HepG2 (cell line): ENCODE measurements around the gene LENG1. TPM values are rescaled to one million over a fixed set of nuclear protein-coding genes. Genes with fewer than 3 reads are reported as not detected.

Experiments used
- ATAC-seq: fragments of 200-7000 bp; cut with Tn5 transposase; 3 replicates; pipeline ENCODE4 v1.9.1; 2020; ENCODE audit warnings: mild to moderate bottlenecking, moderate library complexity
- Bru-seq: library from RNA; stranded (reverse); fragments of 400-500 nt; gene quantifications from one replicate; lab custom pipeline; 2021; lab: Mats Ljungman, UMichigan
- BruChase-seq, 2 experiments: library from RNA; stranded (reverse); fragments of 400-500 nt; gene quantifications; one replicate each; lab custom pipeline; 2021; lab: Mats Ljungman, UMichigan
- BruUV-seq: library from RNA; stranded (reverse); fragments of 400-500 nt; replicated peaks from 2 replicates; lab custom pipeline; 2021; lab: Mats Ljungman, UMichigan
- CTCF ChIA-PET: fragments of 300-600 bp; formaldehyde crosslinking; extraction: SDS; loops from one replicate; lab custom pipeline; 2021; ENCODE audit warnings: low total read pairs, inconsistent platforms, low intra/inter-chr PET ratio; lab: Yijun Ruan, JAX
- POLR2A ChIA-PET: fragments of 350-600 bp; sonication (Branson Sonifier 250); formaldehyde crosslinking; loops from one replicate; lab custom pipeline; 2020; ENCODE audit warnings: antibody characterized with exemption, inconsistent platforms; lab: Yijun Ruan, JAX
- DNase-seq: peaks from one replicate; pipeline ENCODE4 v3.0.0-alpha.2; 2015; ENCODE audit warnings: low spot score
- FAIRE-seq: peaks from 3 replicates; lab custom pipeline; 2011; peaks lifted over from hg19 to GRCh38; lab: Jason Lieb, UNC
- H2AFZ ChIP-seq: one replicate; pipeline ENCODE4 v1.6.1; 2011; ENCODE audit warnings: low read length, inconsistent platforms
- H3K27ac ChIP-seq: fragments of 300-600 bp; 3 replicates; pipeline ENCODE4 v1.8.0; 2011; ENCODE audit warnings: mixed run types, mild to moderate bottlenecking, mixed read lengths, low read length, inconsistent platforms; ENCODE audit not compliant: insufficient read depth; ENCODE audit errors: extremely low read length
- H3K27me3 ChIP-seq, 2 experiments: fragments of 200-600 bp in 1 of 2; 2 replicates in 1 of 2; 3 replicates in 1 of 2; pipeline versions ENCODE4 v1.6.0 to v1.8.0; 2011; ENCODE audit warnings: low read length in 2 of 2, mild to moderate bottlenecking in 2 of 2, moderate library complexity in 2 of 2, inconsistent platforms in 1 of 2; ENCODE audit not compliant: insufficient read depth in 2 of 2, control insufficient read depth in 1 of 2
- H3K36me3 ChIP-seq, 2 experiments: fragments of 200-600 bp in 1 of 2; replicated peaks in 1 of 2; 2 replicates in 1 of 2; 3 replicates in 1 of 2; pipeline versions ENCODE4 v1.5.1 to v1.8.0; 2011; ENCODE audit warnings: low read length in 2 of 2, inconsistent platforms in 1 of 2; ENCODE audit not compliant: insufficient read depth in 2 of 2, control insufficient read depth in 1 of 2
- H3K4me1 ChIP-seq: 2 replicates; pipeline ENCODE4 v1.5.1; 2012; ENCODE audit warnings: low read length, inconsistent platforms; ENCODE audit not compliant: insufficient read depth
- H3K4me2 ChIP-seq: 2 replicates; pipeline ENCODE4 v1.6.0; 2011; ENCODE audit warnings: low read depth, low read length, inconsistent platforms
- H3K4me3 ChIP-seq, 3 experiments: fragments of 200-600 bp in 1 of 3; sonication (generic), shearing (Covaris generic) in 1 of 3; replicated peaks in 1 of 3; 2 replicates each; pipeline ENCODE4 v1.5.1; 2011 to 2016; ENCODE audit warnings: low read length in 3 of 3, inconsistent platforms in 2 of 3, low read depth in 2 of 3, mild to moderate bottlenecking in 2 of 3, control low read depth in 1 of 3, mixed read lengths in 1 of 3; ENCODE audit not compliant: insufficient read depth in 1 of 3
- H3K79me2 ChIP-seq: one replicate; pipeline ENCODE4 v1.6.1; 2011; ENCODE audit warnings: low read length, inconsistent platforms; ENCODE audit not compliant: insufficient read depth
- H3K9ac ChIP-seq: 2 replicates; pipeline ENCODE4 v1.6.0; 2011; ENCODE audit warnings: mild to moderate bottlenecking, low read depth, low read length, inconsistent platforms; ENCODE audit not compliant: insufficient read depth
- H3K9me3 ChIP-seq: 2 replicates; pipeline ENCODE4 v1.5.1; 2012; ENCODE audit warnings: mild to moderate bottlenecking, low read length
- H4K20me1 ChIP-seq: 2 replicates; pipeline ENCODE4 v1.6.0; 2011; ENCODE audit warnings: inconsistent platforms, mild to moderate bottlenecking, low read length, moderate library complexity; ENCODE audit not compliant: insufficient read depth
- BCL6 ChIP-seq: IDR thresholded peaks from 2 replicates; pipeline ENCODE4 v1.6.1; 2016; ENCODE audit warnings: missing genetic modification reagents, missing compliant biosample characterization
- ESRRA ChIP-seq: sonication (generic); formaldehyde crosslinking; IDR thresholded peaks from 2 replicates; pipeline ENCODE4 v1.5.1; 2020; ENCODE audit warnings: mild to moderate bottlenecking, low read depth, missing genetic modification reagents
- RXRB ChIP-seq: IDR thresholded peaks from 2 replicates; pipeline ENCODE4 v1.6.1; 2016; ENCODE audit warnings: borderline replicate concordance, missing genetic modification reagents, missing compliant biosample characterization
- YEATS2 ChIP-seq: sonication (generic); formaldehyde crosslinking; IDR thresholded peaks from 2 replicates; pipeline ENCODE4 v1.4.0; 2020; ENCODE audit warnings: missing genetic modification reagents, borderline replicate concordance
- ZNF441 ChIP-seq: sonication (generic); formaldehyde crosslinking; IDR thresholded peaks from 2 replicates; pipeline ENCODE4 v1.7.0; 2021; ENCODE audit warnings: missing genetic modification reagents, borderline replicate concordance
- ZNF780A ChIP-seq: sonication (generic); formaldehyde crosslinking; IDR thresholded peaks from 2 replicates; pipeline ENCODE4 v1.8.0; 2022; ENCODE audit warnings: mild to moderate bottlenecking, missing genetic modification reagents, moderate library complexity
- ZNF879 ChIP-seq: sonication (generic); formaldehyde crosslinking; IDR thresholded peaks from 2 replicates; pipeline ENCODE4 v1.8.1; 2023; ENCODE audit warnings: missing genetic modification reagents
- WGBS: methylation state at CpG from one replicate; pipeline ENCODE4 v1.1.6; 2017; ENCODE audit warnings: low lambda C conversion rate; 5-methylcytosine and 5-hydroxymethylcytosine counted together
- in situ Hi-C: cut with HindIII; loops from 2 replicates; pipeline ENCODE4 v1.10.0; 2017; ENCODE audit warnings: low pct_unique_long_range_greater_than_20kb; ENCODE audit not compliant: extremely low pct_ligation_motif_present
- intact Hi-C: fragments of 100-400 bp; cut with micrococcal nuclease; formaldehyde crosslinking; loops from one replicate; pipeline ENCODE4 v1.10.0; 2022; ENCODE audit not compliant: unreplicated experiment
- long read RNA-seq, 2 experiments: library from RNA in 1 of 2; library from polyadenylated mRNA in 1 of 2; stranded (forward) in 1 of 2; unstranded in 1 of 2; transcript quantifications; one replicate each; pipeline ENCODE4 v2.0.0, GENCODE V29; 2019 to 2022
- polyA minus RNA-seq, 3 experiments: library from RNA; depleted of rRNA, polyadenylated mRNA; stranded (reverse); fragments of >200 nt; gene quantifications; 2 replicates each; pipeline ENCODE4 v1.2.3, GENCODE V29; 2011; ENCODE audit warnings: low replicate concordance in 1 of 3
- polyA plus RNA-seq, 8 experiments: library from polyadenylated mRNA; depleted of rRNA in 3 of 8; stranded (reverse) in 7 of 8; unstranded in 1 of 8; fragments of >200 nt; fragmentation: Illumina TruSeq in 4 of 8; extraction: Trizol in 4 of 8; gene quantifications; 2 replicates each; pipeline versions ENCODE4 v1.2.1 to v1.2.3, GENCODE V29; 2011 to 2016; ENCODE audit warnings: low read depth in 4 of 8, missing spikeins in 1 of 8, mixed read lengths in 1 of 8; ENCODE audit not compliant: insufficient read depth in 1 of 8
- total RNA-seq, 5 experiments: library from RNA; depleted of rRNA; stranded (reverse); fragments of >200 nt; fragmentation: Illumina TruSeq; extraction: Trizol; gene quantifications; 2 replicates each; pipeline ENCODE4 v1.2.3, GENCODE V29; 2016; ENCODE audit warnings: low read depth in 1 of 5
- TF ChIP-seq, protein P1 (sequence below), 2 experiments: sonication (generic) in 1 of 2; formaldehyde crosslinking in 1 of 2; IDR thresholded peaks; 2 replicates each; pipeline versions ENCODE4 v1.4.0 to v1.6.1; 2018 to 2020; ENCODE audit warnings: missing genetic modification reagents in 2 of 2, borderline replicate concordance in 1 of 2, low read depth in 1 of 2, mild to moderate bottlenecking in 1 of 2, missing biosample characterization in 1 of 2
- TF ChIP-seq, protein P2 (sequence below): sonication (generic); formaldehyde crosslinking; IDR thresholded peaks from 2 replicates; pipeline ENCODE4 v1.4.0; 2020; ENCODE audit warnings: missing genetic modification reagents, borderline replicate concordance

The LENG1 gene
- total RNA-seq (2016; rRNA removed; fragmentation: Illumina TruSeq; extraction: Trizol) = 3.8 and 4.0 TPM in 2 replicates
- 1.9 and 2.2 TPM in 2 replicates for total RNA-seq (2016; cell fraction: cytosol; rRNA removed; fragmentation: Illumina TruSeq; extraction: Trizol; ENCODE audit: low read depth)
- total RNA-seq (2016; cell fraction: insoluble cytoplasmic fraction; rRNA removed; fragmentation: Illumina TruSeq; extraction: Trizol) = 4.3 and 4.8 TPM in 2 replicates
- 1.6 and 1.8 TPM in 2 replicates for total RNA-seq (2016; cell fraction: membrane; rRNA removed; fragmentation: Illumina TruSeq; extraction: Trizol)
- total RNA-seq (2016; cell fraction: nucleus; rRNA removed; fragmentation: Illumina TruSeq; extraction: Trizol) = 2.2 and 2.7 TPM in 2 replicates
- 1.8 and 2.0 TPM in 2 replicates for polyA plus RNA-seq (2011; rRNA removed)
- 2.1 and 2.4 TPM in 2 replicates for polyA plus RNA-seq (2011; cell fraction: cytosol; rRNA removed)
- polyA plus RNA-seq (2011; cell fraction: nucleus; rRNA removed) = 1.8 and 2.0 TPM in 2 replicates
- polyA plus RNA-seq (2012) = 2.6 TPM in 2 replicates
- polyA plus RNA-seq (2016; cell fraction: cytosol; fragmentation: Illumina TruSeq; extraction: Trizol; ENCODE audit: low read depth) = 1.6 TPM in 2 replicates
- polyA plus RNA-seq (2016; cell fraction: insoluble cytoplasmic fraction; fragmentation: Illumina TruSeq; extraction: Trizol; ENCODE audit: low read depth) = 4.4 and 4.9 TPM in 2 replicates
- 1.0 TPM in 2 replicates for polyA plus RNA-seq (2016; cell fraction: membrane; fragmentation: Illumina TruSeq; extraction: Trizol; ENCODE audit: low read depth)
- 2.7 and 3.1 TPM in 2 replicates for polyA plus RNA-seq (2016; cell fraction: nucleus; fragmentation: Illumina TruSeq; extraction: Trizol; ENCODE audit: insufficient read depth, low read depth)
- polyA minus RNA-seq (2011; rRNA and poly(A)+ RNA removed; ENCODE audit: low replicate concordance) = 0.40 and 0.48 TPM in 2 replicates
- 0.79 and 1.1 TPM in 2 replicates for polyA minus RNA-seq (2011; cell fraction: cytosol; rRNA and poly(A)+ RNA removed)
- polyA minus RNA-seq (2011; cell fraction: nucleus; rRNA and poly(A)+ RNA removed) = 1.7 and 1.9 TPM in 2 replicates
- Bru-seq, nascent RNA = percentile 65 among the genes with signal in this experiment
- BruChase-seq, experiment 1, labeled RNA remaining after a 6-hour chase = percentile 56 among the genes with signal in this experiment
- BruChase-seq, experiment 2, labeled RNA remaining after a 2-hour chase = percentile 54 among the genes with signal in this experiment
- long read RNA-seq, experiment 1, transcript LENG1-201 (4 exons, 1,542 nt) = major isoform, 9 of 10 reads
- long read RNA-seq, experiment 1, partial matches to known transcripts = 1 of 10 reads
- long read RNA-seq, experiment 1, other reads (novel, unspliced or antisense) = 0 of 10 reads
- long read RNA-seq, experiment 2, transcript LENG1-201 (4 exons, 1,542 nt) = major isoform, 12 of 15 reads
- long read RNA-seq, experiment 2, partial matches to known transcripts = 2 of 15 reads
- long read RNA-seq, experiment 2, other reads (novel, unspliced or antisense) = 1 of 15 reads

DNA sequence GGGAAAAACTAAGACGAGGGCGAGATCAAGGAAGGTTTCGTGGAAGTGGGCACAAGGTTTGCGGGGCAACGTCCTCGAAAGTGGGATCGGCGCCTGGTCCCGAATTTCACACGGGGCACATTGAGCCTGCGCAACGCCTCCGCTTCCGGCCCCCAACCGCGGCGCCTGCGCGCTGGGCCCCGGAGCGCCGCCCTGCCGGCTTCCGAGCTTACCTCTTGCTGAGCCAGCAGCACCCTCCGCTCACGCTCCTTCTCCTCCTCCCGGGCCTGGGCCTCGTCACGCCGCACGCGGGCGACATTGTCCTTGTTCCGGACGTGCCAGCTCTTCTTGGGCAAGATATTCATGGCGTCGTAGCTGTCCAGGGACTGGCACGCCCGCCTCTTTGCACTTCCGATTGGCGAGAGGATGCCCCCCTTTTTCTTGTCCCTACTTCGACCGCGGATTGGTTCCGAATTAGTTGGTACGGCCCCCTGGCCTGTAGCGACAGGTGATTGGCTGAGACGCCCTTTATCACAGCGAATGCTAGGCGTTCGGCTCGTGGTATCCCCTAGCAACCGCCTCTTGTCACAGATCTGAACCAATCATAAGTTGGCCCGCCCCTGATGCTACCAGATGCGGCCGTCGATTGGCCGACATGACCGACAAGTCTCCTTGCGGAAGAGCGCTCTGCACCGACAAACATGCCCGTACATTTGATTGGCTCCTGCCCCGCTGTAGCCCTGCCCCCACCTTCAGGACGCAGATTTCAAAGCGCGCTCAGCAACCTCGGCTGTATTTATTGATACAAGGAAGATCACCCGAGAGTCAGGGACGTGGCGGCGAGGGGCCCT is at the start of gene LENG1:
Gene LENG1 (minus strand): TSS at position 370 of the 830 bp plus-strand sequence. CDS start 26 bp downstream, at position 344.
- in situ Hi-C loops = no loop called here
- H4K20me1 ChIP-seq = no peaks in the 10 kb centered on the region
- H3K4me2 ChIP-seq = peak within 1 kb of the TSS; percentile 97
- H2AFZ ChIP-seq = peak within 1 kb of the TSS; percentile 85
- BruUV-seq = no TSS peak
- no peaks in the 10 kb centered on the region for H3K9me3 ChIP-seq
- peak within 1 kb of the TSS; percentile 90 for H3K27ac ChIP-seq
- H3K27me3 ChIP-seq = no peaks in the 10 kb centered on the region; a peak in 1 of 5 replicates
- intact Hi-C loops = loop anchor here (1.0 to 2.0 kb wide), 2 partner anchors 27 to 71 kb away; no protein-coding TSS in a partner anchor
- peak within 1 kb of the TSS; percentile 75 to 93 (median 80) for H3K4me3 ChIP-seq
- peaks cover 9 to 33% of the 10 kb centered on the region in 2 experiments for H3K36me3 ChIP-seq
- peak; percentile 98 for FAIRE-seq
- WGBS = under 1% methylated on average over 41 of the region's 72 CpGs
- peaks cover 13% of the 10 kb centered on the region for H3K4me1 ChIP-seq
- H3K9ac ChIP-seq = peak within 1 kb of the TSS; percentile 88
- peak; percentile 100 for DNase-seq
- CTCF ChIA-PET = no interaction called here
- POLR2A ChIA-PET = interaction anchor here (0.9 to 3.2 kb wide), 9 partner anchors 9 to 50 kb away, joined by 3 to 48 read pairs (median 7); partner anchors contain the start of genes CNOT3, MBOAT7, PRPF31 and RPS9
- peaks cover 13% of the 10 kb centered on the region for H3K79me2 ChIP-seq
- peak; percentile 94 for ATAC-seq
- TF ChIP-seq BCL6 (CRISPR knock-in tag) = peak; percentile 33; the same call in 1 of the 2 replicates
- peak; percentile 27; the same call in 1 of the 2 replicates for TF ChIP-seq RXRB (CRISPR knock-in tag)
- TF ChIP-seq ZNF441 (CRISPR knock-in tag) = peak; percentile 71; the same call in 1 of the 2 replicates
- TF ChIP-seq ESRRA = 0 out of 2 replicates have a peak, but pooled peaks have one; percentile 24
- TF ChIP-seq ZNF780A (CRISPR knock-in tag) = no peak
- TF ChIP-seq, protein P1, sequence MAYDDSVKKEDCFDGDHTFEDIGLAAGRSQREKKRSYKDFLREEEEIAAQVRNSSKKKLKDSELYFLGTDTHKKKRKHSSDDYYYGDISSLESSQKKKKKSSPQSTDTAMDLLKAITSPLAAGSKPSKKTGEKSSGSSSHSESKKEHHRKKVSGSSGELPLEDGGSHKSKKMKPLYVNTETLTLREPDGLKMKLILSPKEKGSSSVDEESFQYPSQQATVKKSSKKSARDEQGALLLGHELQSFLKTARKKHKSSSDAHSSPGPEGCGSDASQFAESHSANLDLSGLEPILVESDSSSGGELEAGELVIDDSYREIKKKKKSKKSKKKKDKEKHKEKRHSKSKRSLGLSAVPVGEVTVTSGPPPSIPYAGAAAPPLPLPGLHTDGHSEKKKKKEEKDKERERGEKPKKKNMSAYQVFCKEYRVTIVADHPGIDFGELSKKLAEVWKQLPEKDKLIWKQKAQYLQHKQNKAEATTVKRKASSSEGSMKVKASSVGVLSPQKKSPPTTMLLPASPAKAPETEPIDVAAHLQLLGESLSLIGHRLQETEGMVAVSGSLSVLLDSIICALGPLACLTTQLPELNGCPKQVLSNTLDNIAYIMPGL (CRISPR knock-in tag; IDR thresholded peaks at IDR 0.05; ENCODE audit: borderline replicate concordance in 1 of 2, low read depth in 1 of 2) = peak in 1 of 2 experiments; percentile 48; a peak in 2 of 4 replicates
- 0 out of 2 replicates have a peak, but pooled peaks have one; percentile 53 for TF ChIP-seq ZNF879 (CRISPR knock-in tag)
- TF ChIP-seq, protein P2, sequence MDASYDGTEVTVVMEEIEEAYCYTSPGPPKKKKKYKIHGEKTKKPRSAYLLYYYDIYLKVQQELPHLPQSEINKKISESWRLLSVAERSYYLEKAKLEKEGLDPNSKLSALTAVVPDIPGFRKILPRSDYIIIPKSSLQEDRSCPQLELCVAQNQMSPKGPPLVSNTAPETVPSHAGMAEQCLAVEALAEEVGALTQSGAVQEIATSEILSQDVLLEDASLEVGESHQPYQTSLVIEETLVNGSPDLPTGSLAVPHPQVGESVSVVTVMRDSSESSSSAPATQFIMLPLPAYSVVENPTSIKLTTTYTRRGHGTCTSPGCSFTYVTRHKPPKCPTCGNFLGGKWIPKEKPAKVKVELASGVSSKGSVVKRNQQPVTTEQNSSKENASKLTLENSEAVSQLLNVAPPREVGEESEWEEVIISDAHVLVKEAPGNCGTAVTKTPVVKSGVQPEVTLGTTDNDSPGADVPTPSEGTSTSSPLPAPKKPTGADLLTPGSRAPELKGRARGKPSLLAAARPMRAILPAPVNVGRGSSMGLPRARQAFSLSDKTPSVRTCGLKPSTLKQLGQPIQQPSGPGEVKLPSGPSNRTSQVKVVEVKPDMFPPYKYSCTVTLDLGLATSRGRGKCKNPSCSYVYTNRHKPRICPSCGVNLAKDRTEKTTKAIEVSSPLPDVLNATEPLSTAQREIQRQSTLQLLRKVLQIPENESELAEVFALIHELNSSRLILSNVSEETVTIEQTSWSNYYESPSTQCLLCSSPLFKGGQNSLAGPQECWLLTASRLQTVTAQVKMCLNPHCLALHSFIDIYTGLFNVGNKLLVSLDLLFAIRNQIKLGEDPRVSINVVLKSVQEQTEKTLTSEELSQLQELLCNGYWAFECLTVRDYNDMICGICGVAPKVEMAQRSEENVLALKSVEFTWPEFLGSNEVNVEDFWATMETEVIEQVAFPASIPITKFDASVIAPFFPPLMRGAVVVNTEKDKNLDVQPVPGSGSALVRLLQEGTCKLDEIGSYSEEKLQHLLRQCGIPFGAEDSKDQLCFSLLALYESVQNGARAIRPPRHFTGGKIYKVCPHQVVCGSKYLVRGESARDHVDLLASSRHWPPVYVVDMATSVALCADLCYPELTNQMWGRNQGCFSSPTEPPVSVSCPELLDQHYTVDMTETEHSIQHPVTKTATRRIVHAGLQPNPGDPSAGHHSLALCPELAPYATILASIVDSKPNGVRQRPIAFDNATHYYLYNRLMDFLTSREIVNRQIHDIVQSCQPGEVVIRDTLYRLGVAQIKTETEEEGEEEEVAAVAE (CRISPR knock-in tag) = peak; percentile 90
- TF ChIP-seq YEATS2 = peak; percentile 74; the same call in 1 of the 2 replicates
